HepG2 (cell line): ENCODE results near the gene TAF13.

Experiments used
- ATF1 ChIP-seq: IDR thresholded peaks from 2 replicates; pipeline ENCODE4 v1.6.1; 2016; ENCODE audit warnings: mild to moderate bottlenecking, control low read depth
- CEBPG ChIP-seq: IDR thresholded peaks from 2 replicates; pipeline ENCODE4 v1.6.1; 2016
- CTCF ChIP-seq: sonication (generic); formaldehyde crosslinking; IDR thresholded peaks from 2 replicates; pipeline ENCODE4 v1.5.0; 2020; ENCODE audit warnings: mild to moderate bottlenecking, missing genetic modification reagents, moderate library complexity
- E2F5 ChIP-seq: sonication (generic); formaldehyde crosslinking; conservative IDR thresholded peaks from 2 replicates; pipeline ENCODE4 v1.4.0; 2020; ENCODE audit warnings: missing genetic modification reagents
- FOXJ3 ChIP-seq: sonication (generic); formaldehyde crosslinking; IDR thresholded peaks from 2 replicates; pipeline ENCODE4 v1.4.0; 2020; ENCODE audit warnings: missing genetic modification reagents, mild to moderate bottlenecking, borderline replicate concordance
- HMGXB4 ChIP-seq, 2 experiments: sonication (generic) in 1 of 2; formaldehyde crosslinking in 1 of 2; IDR thresholded peaks; 2 replicates each; pipeline versions ENCODE4 v1.4.0 to v1.6.1; 2018 to 2020; ENCODE audit warnings: missing genetic modification reagents in 2 of 2, borderline replicate concordance in 1 of 2, low read depth in 1 of 2, mild to moderate bottlenecking in 1 of 2, missing biosample characterization in 1 of 2
- JUN ChIP-seq: sonication (generic); formaldehyde crosslinking; IDR thresholded peaks from 2 replicates; pipeline ENCODE4 v1.4.0; 2020; ENCODE audit warnings: mild to moderate bottlenecking, missing genetic modification reagents
- MBD4 ChIP-seq: IDR thresholded peaks from 2 replicates; pipeline ENCODE4 v1.6.1; 2012; ENCODE audit warnings: low read length, inconsistent platforms, borderline replicate concordance
- POLR2A ChIP-seq, 2 experiments: IDR thresholded peaks; 2 replicates each; pipeline ENCODE4 v1.6.1; 2011; ENCODE audit warnings: low read depth in 2 of 2, low read length in 2 of 2, mild to moderate bottlenecking in 1 of 2, moderate library complexity in 1 of 2; ENCODE audit not compliant: insufficient read depth in 1 of 2
- RELA ChIP-seq: sonication (generic); formaldehyde crosslinking; IDR thresholded peaks from 2 replicates; pipeline ENCODE4 v1.4.0; 2020; ENCODE audit warnings: missing genetic modification reagents
- SMAD3 ChIP-seq: sonication (generic); formaldehyde crosslinking; IDR thresholded peaks from 2 replicates; pipeline ENCODE4 v1.4.0; 2020; ENCODE audit warnings: missing genetic modification reagents
- ZFP36 ChIP-seq: fragments of 150-350 bp; IDR thresholded peaks from 2 replicates; pipeline ENCODE4 v1.6.1; 2018; ENCODE audit warnings: borderline replicate concordance, low read length, low read depth; ENCODE audit not compliant: partially characterized antibody

GRCh38 chr1:109069294-109069693 is 6.5 kb downstream of the TAF13 start:
- TF ChIP-seq HMGXB4 (CRISPR knock-in tag; IDR thresholded peaks at IDR 0.05; ENCODE audit: borderline replicate concordance in 1 of 2, low read depth in 1 of 2) (no peak), ATF1 (CRISPR knock-in tag) (no peak), FOXJ3 (CRISPR knock-in tag) (no peak), SMAD3 (CRISPR knock-in tag) (no peak), E2F5 (no peak), CTCF (CRISPR knock-in tag) (no peak), JUN (CRISPR knock-in tag) (no peak), RELA (CRISPR knock-in tag) (no peak), POLR2A (IDR thresholded peaks at IDR 0.05; ENCODE audit: insufficient read depth in 1 of 2, low read depth in 2 of 2, low read length in 2 of 2) (no peak), CEBPG (no peak), MBD4 (no peak), ZFP36 (no peak)
